Astrocyte of the spinal cord (primary cell): ENCODE measurements around the gene BTAF1.

Experiments
- DNase-seq: peaks from one replicate; pipeline ENCODE4 v3.0.0; 2011; ENCODE audit warnings: low read depth, low spot score
- H3K4me3 ChIP-seq: 2 replicates; pipeline ENCODE4 v1.5.1; 2011; ENCODE audit warnings: low read depth, mild to moderate bottlenecking, low read length, moderate library complexity
- in situ Hi-C: cut with HindIII; loops from 2 replicates; pipeline ENCODE4 v1.10.0; 2017; ENCODE audit warnings: low sequenced_read_pairs
- TF ChIP-seq, protein P1 (sequence below): IDR thresholded peaks from 2 replicates; pipeline ENCODE4 v1.5.1; 2012; ENCODE audit warnings: low read depth, mild to moderate bottlenecking, low read length, inconsistent platforms

The BTAF1 gene

DNA sequence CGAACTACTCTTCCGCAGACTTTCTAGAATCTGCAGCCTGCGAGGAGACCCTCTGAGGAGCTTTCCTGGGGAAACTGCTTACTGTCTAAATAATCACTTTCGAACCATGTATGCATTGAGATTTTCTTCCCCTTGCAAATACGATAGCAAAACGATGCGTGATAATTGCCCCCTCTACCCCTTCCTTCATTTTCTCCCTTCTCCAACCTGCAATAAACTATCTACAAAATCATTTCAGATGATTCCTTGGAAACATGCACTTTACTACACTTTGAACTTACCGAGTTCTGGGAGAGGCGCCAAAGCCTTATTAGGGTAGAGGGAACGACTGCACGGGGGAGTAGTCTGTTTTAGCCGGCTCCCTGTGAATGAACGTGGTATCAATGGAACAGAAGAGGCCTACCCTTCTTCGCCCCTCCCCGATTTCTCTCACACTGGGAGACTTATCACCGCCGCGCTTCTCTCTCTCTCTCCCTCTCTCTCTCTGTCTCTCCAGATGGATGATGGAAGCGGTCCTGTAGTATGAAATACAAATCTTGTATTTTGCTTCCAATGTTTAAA, 14.4 kb upstream of the BTAF1 start, which contains the start of gene FGFBP3:
FGFBP3 (minus strand) TSS at position 370 of the 561 bp plus-strand sequence. CDS start 517 bp downstream, outside the sequence.
- in situ Hi-C loops = no loop called here
- DNase-seq = peak; percentile 55
- H3K4me3 ChIP-seq = peak within 1 kb of the TSS; percentile 67
- TF ChIP-seq, protein P1, sequence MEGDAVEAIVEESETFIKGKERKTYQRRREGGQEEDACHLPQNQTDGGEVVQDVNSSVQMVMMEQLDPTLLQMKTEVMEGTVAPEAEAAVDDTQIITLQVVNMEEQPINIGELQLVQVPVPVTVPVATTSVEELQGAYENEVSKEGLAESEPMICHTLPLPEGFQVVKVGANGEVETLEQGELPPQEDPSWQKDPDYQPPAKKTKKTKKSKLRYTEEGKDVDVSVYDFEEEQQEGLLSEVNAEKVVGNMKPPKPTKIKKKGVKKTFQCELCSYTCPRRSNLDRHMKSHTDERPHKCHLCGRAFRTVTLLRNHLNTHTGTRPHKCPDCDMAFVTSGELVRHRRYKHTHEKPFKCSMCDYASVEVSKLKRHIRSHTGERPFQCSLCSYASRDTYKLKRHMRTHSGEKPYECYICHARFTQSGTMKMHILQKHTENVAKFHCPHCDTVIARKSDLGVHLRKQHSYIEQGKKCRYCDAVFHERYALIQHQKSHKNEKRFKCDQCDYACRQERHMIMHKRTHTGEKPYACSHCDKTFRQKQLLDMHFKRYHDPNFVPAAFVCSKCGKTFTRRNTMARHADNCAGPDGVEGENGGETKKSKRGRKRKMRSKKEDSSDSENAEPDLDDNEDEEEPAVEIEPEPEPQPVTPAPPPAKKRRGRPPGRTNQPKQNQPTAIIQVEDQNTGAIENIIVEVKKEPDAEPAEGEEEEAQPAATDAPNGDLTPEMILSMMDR = no peak

DNA sequence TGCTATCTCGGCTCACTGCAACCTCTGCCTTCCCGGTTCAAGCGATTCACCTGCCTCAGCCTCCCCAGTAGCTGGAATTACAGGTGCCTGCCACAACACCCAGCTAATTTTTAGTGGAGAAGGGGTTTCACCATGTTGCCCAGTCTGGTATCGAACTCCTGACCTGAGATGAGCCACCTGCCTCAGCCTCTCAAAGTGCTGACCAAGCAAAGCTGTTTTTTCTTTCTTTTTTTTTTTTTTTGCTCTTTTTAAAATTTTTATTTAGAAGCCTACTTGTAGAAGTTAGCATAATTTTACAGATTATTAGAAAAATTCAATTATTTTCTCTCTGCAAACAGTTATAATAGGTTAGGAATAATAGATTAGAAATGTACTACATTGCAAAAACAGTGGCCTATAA, 13.1 kb upstream of the BTAF1 start:
- TF ChIP-seq, protein P1 = no peak

DNA sequence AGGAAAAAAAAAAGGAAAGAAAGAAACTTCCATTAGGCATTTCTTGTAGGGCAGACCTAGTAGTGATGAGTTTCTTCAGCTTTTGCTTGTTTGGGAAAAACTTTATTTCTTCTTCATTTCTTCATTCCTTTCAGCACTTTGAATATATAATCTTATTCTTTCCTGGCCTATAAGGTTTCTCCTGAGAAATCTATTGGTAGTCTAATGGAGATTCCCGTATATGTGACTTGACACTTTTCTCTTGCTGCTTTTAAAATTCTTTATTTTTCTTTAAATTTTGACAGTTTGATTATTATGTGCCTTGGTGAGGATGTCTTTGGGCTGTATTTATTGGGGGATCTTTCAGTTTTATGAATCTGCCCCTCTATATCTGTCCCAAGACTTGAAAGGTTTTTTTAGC, 3.9 kb upstream of the BTAF1 start:
- TF ChIP-seq, protein P1 = no peak
- in situ Hi-C loops = no loop called here
- H3K4me3 ChIP-seq = no peak overlapping the region
- no peak for DNase-seq

More for the DNA sequence above, 13.1 kb upstream of the BTAF1 start:
- no peak for DNase-seq
- H3K4me3 ChIP-seq = no peak overlapping the region
- in situ Hi-C loops = no loop called here

DNA sequence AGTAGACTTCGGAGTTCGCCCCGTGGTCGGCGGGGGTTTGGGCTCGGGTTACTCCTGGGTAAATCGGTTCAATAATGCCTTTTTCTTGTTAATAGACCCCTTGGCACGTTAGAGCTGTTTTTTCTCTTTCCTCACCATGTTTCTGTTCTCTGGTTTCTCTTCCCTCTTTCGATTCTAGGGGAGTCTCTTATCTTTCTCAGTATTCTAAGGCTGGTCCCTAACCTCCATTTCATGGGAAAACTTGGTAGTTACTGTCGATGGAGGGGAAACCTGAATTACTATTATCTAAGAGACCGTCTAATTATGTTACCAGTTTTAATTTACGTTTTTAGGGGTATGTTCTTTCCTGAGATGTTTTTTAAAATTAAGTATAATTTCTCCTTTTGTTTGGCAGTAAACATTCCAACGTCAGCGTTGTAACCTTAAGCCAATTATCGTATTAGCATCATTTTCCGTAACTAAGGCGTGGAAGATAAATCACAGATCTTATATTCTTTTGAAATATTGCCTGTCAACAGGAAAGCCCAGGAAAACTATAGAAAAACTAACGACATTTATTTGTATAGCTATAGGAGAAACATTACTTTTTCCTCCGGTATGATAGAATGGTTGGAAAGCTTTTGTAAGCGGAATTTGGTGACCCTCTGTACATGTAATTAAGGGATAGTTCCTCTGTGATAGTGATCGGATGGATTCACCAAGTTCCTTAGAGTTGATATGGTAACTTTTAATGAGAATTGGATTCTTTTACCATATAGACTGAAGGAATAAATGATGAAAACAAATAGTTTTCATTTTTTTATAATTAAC, 847 bp downstream of the BTAF1 start:
- TF ChIP-seq, protein P1 = no peak
- peak overlapping the region; percentile 94 for H3K4me3 ChIP-seq
- peak; percentile 33 for DNase-seq
- in situ Hi-C loops = no loop called here

DNA sequence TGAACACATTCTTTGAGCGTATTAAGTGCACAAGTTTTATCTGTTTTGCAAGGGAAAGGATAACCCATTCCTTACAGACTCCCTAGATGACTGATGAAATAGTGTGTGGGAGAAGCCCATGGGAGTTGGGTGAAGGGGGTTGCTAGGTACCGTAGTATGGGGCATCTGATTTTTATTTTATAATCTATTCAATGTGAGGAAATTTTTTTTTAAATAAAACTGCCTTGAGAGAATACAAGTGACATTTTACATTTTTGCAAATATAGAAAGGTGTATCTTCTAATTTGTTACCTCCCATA, 1.4 kb downstream of the BTAF1 start:
- TF ChIP-seq, protein P1 = no peak
- peak overlapping the region; percentile 94 for H3K4me3 ChIP-seq
- DNase-seq = no peak
- in situ Hi-C loops = no loop called here

DNA sequence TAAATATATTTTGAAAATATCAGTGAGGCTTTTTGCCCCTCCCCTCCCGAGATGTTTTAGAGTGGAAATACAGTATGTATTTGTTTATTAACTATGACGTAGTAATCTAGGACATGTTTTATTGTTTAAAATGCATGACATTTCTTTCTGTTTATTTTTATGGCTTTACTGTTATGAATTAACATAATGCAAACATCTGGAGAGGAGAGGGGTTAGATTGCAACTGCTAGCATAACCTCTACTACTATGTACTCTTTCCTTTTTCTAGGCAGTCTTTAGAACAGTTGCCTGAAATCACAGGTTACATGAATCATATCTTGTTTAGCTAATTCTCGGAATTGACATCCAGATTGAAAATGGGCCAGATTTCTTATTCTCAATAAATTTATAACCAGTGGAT, 7.4 kb downstream of the BTAF1 start:
- in situ Hi-C loops = no loop called here
- TF ChIP-seq, protein P1 = no peak
- DNase-seq = no peak
- no peak overlapping the region for H3K4me3 ChIP-seq
